GM10248 (cell line): ENCODE results near the gene RNF145.
"Not testable (repeated sequence)": the region's sequence is repeated elsewhere in the genome, so short reads cannot be mapped to it uniquely, and the experiment has no call there.

Experiments used
- CTCF ChIA-PET: fragments of 300-600 bp; sonication (Branson Sonifier 250); formaldehyde crosslinking; extraction: SDS; loops from one replicate; lab custom pipeline; 2021; ENCODE audit warnings: antibody characterized with exemption; lab: Yijun Ruan, JAX
- POLR2A ChIA-PET: fragments of 350-650 bp; sonication (Branson Sonifier 250); formaldehyde crosslinking; extraction: SDS; loops from one replicate; lab custom pipeline; 2020; ENCODE audit warnings: antibody characterized with exemption; lab: Yijun Ruan, JAX
- DNase-seq: peaks from one replicate; pipeline ENCODE4 v3.0.0; 2012; ENCODE audit errors: extremely low spot score
- TF ChIP-seq, protein P1 (sequence below): IDR thresholded peaks from 2 replicates; pipeline ENCODE4 v1.5.1; 2012; ENCODE audit warnings: mild to moderate bottlenecking, low read depth; ENCODE audit errors: extremely low read depth, missing control alignments, control extremely low read depth

Gene RNF145

GRCh38 chr5:159231167-159231566 lies 21.8 kb upstream of the RNF145 start:
- DNase-seq: no peak
- TF ChIP-seq, protein P1, sequence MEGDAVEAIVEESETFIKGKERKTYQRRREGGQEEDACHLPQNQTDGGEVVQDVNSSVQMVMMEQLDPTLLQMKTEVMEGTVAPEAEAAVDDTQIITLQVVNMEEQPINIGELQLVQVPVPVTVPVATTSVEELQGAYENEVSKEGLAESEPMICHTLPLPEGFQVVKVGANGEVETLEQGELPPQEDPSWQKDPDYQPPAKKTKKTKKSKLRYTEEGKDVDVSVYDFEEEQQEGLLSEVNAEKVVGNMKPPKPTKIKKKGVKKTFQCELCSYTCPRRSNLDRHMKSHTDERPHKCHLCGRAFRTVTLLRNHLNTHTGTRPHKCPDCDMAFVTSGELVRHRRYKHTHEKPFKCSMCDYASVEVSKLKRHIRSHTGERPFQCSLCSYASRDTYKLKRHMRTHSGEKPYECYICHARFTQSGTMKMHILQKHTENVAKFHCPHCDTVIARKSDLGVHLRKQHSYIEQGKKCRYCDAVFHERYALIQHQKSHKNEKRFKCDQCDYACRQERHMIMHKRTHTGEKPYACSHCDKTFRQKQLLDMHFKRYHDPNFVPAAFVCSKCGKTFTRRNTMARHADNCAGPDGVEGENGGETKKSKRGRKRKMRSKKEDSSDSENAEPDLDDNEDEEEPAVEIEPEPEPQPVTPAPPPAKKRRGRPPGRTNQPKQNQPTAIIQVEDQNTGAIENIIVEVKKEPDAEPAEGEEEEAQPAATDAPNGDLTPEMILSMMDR: no peak
- ChIA-PET POLR2A (no interaction called here), CTCF (interaction anchor here (0.7 to 1.9 kb wide), 4 partner anchors 10 to 17 kb away, joined by 3 to 4 read pairs (median 4); no protein-coding TSS in a partner anchor)

DNA sequence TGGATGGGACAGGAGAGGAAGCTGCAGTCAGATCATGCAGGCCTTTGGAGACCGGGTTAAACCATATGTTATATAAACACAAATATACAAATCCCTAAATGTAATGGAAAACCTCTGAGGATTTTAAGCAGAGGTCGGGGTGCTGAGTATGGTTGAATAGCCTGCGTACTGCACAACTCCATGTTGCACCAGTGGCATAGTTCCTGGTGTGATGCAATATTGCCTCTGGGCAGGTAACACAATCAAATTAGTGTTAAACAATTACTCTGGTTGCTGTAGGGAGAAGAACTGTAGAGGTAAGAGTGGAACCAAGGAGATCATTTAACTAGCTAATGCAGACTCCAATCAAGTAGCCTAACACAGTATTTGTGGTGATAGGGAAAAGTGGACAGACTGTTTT lies 21.3 kb upstream of the RNF145 start:
- ChIA-PET CTCF (interaction anchor here (0.7 to 1.9 kb wide), 3 partner anchors 9 to 16 kb away, joined by 3 to 4 read pairs (median 4); no protein-coding TSS in a partner anchor), POLR2A (no interaction called here)
- TF ChIP-seq, protein P1: no peak
- no peak for DNase-seq

DNA sequence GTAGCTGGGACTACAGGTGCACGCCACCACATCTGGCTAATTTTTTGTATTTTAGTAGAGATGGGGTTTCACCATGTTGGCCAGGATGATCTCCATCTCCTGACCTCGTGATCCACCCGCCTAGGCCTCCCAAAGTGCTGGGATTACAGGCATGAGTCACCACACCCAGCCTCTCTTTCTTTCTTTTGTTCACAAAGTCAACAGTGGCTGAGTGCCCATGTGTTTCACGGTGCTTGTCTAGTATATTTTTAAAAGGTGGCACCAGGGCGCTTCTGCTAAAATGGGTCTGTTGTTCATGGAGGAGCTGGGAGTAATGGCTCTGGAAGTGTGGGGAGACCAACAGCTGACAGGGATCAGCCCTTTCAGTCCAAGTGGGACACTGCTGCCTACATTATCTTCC lies 18.7 kb upstream of the RNF145 start:
- DNase-seq, POLR2A ChIA-PET: not testable (repeated sequence)
- CTCF ChIA-PET: interaction anchor here (0.9 kb wide), 1 partner anchor 71 kb away, joined by 3 read pairs; no protein-coding TSS in a partner anchor

DNA sequence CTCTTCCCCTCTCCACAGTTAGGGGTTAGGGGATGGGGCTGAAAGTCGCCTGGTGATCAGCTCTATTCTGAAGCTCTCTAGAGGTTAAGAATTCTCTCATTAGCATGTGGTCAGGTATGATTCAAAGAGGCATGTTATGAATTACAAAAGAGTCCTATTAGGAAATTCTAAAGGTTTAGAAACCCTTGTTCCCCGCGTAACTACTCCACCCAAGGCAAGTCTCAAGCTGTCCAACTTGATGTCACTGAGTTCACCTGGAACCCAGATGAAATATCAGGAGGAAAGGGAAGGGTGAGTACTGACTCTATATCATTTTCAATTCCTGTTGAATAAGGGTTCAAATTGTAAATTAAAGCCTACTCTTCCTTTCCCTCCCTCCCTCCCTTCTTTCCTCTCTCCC lies 18.1 kb upstream of the RNF145 start:
- ChIA-PET POLR2A (no interaction called here), CTCF (interaction anchor here (1.3 kb wide), 1 partner anchor 18 kb away, joined by 3 read pairs; no protein-coding TSS in a partner anchor)
- TF ChIP-seq, protein P1: no peak
- DNase-seq: no peak

GRCh38 chr5:159226451-159226850 lies 17.1 kb upstream of the RNF145 start:
- CTCF ChIA-PET: interaction anchor here (1.3 to 1.5 kb wide), 2 partner anchors 19 to 96 kb away, joined by 3 to 4 read pairs; no protein-coding TSS in a partner anchor
- POLR2A ChIA-PET: no interaction called here
- no peak for DNase-seq
- TF ChIP-seq, protein P1: no peak

DNA sequence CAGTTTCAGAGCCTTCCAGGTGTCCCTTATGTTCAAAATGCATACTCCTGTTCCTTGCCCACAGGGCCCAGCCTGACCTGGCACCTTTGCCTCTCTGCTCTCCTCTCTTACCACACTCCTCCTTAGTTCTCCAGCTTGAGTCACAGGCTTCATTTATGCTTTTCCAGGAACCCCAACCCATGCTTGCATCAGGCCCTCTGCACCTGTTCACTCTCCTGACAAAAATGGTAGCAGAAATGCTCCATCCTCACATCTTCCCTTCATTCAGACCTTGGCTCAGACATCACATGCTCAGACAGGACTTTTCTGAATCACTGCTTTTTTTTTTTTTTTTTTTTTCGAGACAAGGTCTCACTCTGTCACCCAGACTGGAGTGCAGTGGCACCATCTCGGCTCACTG lies 15.1 kb upstream of the RNF145 start:
- TF ChIP-seq, protein P1: no peak
- DNase-seq: no peak
- ChIA-PET CTCF (no interaction called here), POLR2A (no interaction called here)

- CTCF ChIA-PET: no interaction called here
- POLR2A ChIA-PET: no interaction called here
- no peak for DNase-seq
- TF ChIP-seq, protein P1: no peak
These were observed 14.1 kb upstream of the RNF145 start for GRCh38 chr5:159223469-159223868.
